Psoas muscle (tissue), 8 donors: ENCODE measurements around the gene ADCY7. TPM values are rescaled to one million over a fixed set of nuclear protein-coding genes. Genes with fewer than 3 reads are reported as not detected.

ENCODE experiments used
- ATAC-seq, 4 donors: fragments of 200-7000 bp; cut with Tn5 transposase; one replicate each; pipeline ENCODE4 v1.9.1; 2020; ENCODE audit warnings: moderate library complexity in 3 of 4, mild to moderate bottlenecking in 2 of 4
- DNase-seq, 2 donors: peaks; one replicate each; pipeline ENCODE4 v3.0.0-alpha.2; 2020
- H3K27ac ChIP-seq: fragments of 200-600 bp; one replicate; pipeline ENCODE4 v1.8.0; 2022
- H3K27me3 ChIP-seq, 3 donors: fragments of 200-600 bp in 1 of 3; one replicate each; pipeline versions ENCODE4 v1.6.1 to v1.8.0; 2013 to 2022; ENCODE audit warnings: low read length in 2 of 3, mild to moderate bottlenecking in 2 of 3, moderate library complexity in 1 of 3; ENCODE audit not compliant: insufficient read depth in 3 of 3
- H3K36me3 ChIP-seq, 2 donors: fragments of 200-600 bp in 1 of 2; one replicate each; pipeline versions ENCODE4 v1.6.1 to v1.8.0; 2013 to 2022; ENCODE audit warnings: low read depth in 1 of 2, mild to moderate bottlenecking in 1 of 2, moderate library complexity in 1 of 2; ENCODE audit not compliant: insufficient read depth in 1 of 2
- H3K4me1 ChIP-seq: fragments of 200-600 bp; one replicate; pipeline ENCODE4 v1.8.0; 2022
- H3K4me3 ChIP-seq: fragments of 200-600 bp; one replicate; pipeline ENCODE4 v1.8.0; 2022; ENCODE audit warnings: mild to moderate bottlenecking
- H3K9me3 ChIP-seq: fragments of 200-600 bp; one replicate; pipeline ENCODE4 v1.8.0; 2022
- WGBS, 3 donors: extraction: QIAGEN DNeasy Blood & Tissue Kit; methylation state at CpG; one replicate each; pipeline versions ENCODE4 v1.1.6 to v1.1.7; 2013; 5-methylcytosine and 5-hydroxymethylcytosine counted together
- intact Hi-C, 2 donors: fragments of 100-400 bp; cut with DNase I; formaldehyde crosslinking; loops; one replicate each; pipeline versions ENCODE4 v1.11.0 to v1.14.2; 2022
- polyA plus RNA-seq, 3 donors: library from polyadenylated mRNA; stranded (reverse); fragments of 200-250 nt; gene quantifications; one replicate each; pipeline ENCODE4 v1.2.3, GENCODE V29; 2013
- total RNA-seq, 4 donors: library from RNA; stranded (reverse); fragmentation: NEBNext Ultra II Directional in 2 of 4; extraction: Animal tissue kit (Norgen Biotek cat#: 25700) in 2 of 4; gene quantifications; one replicate each; pipeline versions ENCODE4 v1.2.1 to v1.2.4, GENCODE V29; 2021 to 2023
- TF ChIP-seq, protein P1 (sequence below): fragments of 200-600 bp; IDR thresholded peaks from one replicate; pipeline ENCODE4 v1.8.0; 2022; ENCODE audit warnings: antibody characterized with exemption
- donor health status: healthy with polysubstance abuse.
- donor health status: DM: no; HTN: no; CAD: no; lungs with moderate emphysema.
- donor health status: Bipolar disorder and iron deficiency.
- donor health status: healthy.
- donor health status: DM: yes; HTN: yes; CAD: no.
- donor health status: DM: no; HTN: no; CAD: no.
- donor health status: DM: no; HTN: no; CAD: no.
- donor health status: DM: yes; HTN: yes; CAD: no.

The ADCY7 gene
- total and polyA plus RNA-seq, 7 donors, result 0.34 to 5.5 (median 3.1) TPM

DNA sequence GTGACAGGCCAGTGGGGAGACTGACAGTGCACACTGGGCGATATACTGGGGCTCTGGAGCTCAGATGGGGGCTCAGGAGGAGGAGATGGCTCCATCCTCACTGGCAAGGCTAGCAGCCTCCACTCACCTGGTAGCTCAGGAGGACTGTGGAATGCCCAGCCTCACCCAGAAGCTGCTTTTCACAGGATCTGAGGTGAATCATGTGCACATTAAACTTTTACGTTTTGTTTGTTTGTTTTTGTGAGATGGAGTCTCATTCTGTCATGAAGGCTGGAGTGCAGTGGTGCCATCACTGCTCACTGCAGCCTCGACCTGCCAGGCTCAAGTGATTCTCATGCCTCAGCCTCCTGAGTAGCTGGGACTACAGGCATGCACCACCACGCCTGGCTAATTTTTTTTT, 28.6 kb downstream of the ADCY7 start:
- Histone ChIP-seq H3K27ac (no peak overlapping the region), H3K4me3 (no peak overlapping the region), H3K9me3 (no peaks in the 10 kb centered on the region), H3K27me3 (no peaks in the 10 kb centered on the region), H3K36me3 (no peaks in the 10 kb centered on the region), H3K4me1 (no peaks in the 10 kb centered on the region)
- intact Hi-C loops, result no loop called here
- TF ChIP-seq, protein P1, sequence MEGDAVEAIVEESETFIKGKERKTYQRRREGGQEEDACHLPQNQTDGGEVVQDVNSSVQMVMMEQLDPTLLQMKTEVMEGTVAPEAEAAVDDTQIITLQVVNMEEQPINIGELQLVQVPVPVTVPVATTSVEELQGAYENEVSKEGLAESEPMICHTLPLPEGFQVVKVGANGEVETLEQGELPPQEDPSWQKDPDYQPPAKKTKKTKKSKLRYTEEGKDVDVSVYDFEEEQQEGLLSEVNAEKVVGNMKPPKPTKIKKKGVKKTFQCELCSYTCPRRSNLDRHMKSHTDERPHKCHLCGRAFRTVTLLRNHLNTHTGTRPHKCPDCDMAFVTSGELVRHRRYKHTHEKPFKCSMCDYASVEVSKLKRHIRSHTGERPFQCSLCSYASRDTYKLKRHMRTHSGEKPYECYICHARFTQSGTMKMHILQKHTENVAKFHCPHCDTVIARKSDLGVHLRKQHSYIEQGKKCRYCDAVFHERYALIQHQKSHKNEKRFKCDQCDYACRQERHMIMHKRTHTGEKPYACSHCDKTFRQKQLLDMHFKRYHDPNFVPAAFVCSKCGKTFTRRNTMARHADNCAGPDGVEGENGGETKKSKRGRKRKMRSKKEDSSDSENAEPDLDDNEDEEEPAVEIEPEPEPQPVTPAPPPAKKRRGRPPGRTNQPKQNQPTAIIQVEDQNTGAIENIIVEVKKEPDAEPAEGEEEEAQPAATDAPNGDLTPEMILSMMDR, result no peak
- DNase-seq (no peak), ATAC-seq (no peak)
- WGBS, 3 donors, result 87 to 90% (median 88%) methylated on average over 4 of the region's 4 CpGs

DNA sequence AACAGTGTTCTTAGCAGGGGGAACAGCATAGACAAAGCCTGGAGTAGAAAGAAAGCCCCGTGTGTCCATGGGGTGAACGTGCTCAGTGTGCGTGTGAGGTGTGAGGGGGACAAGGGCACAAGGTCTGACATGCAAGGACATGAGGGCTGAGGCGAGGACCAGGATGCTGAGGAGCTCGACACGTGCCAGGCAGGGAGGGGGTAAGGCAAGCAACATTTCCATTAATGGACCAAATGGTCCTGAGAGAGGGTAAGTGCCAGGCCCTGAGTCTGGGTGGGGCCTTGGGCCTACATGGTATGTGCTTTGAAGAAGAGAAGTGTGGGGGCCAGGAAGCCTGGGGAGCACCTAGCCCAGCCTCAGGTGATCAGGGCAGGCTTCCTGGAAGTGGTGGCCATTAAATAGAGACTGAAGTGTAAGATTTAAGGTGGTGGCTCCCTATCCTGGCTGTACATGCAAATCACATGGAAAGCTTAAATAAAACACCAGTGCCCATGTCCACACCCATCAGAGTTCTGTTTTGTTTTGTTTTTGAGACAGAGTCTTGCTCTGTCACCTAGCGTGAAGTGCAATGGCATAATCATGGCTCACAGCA, 29.3 kb downstream of the ADCY7 start:
- DNase-seq, result peak in 1 of 2 donors; percentile 29
- intact Hi-C loops, result no loop called here
- no peaks in the 10 kb centered on the region for H3K4me1 ChIP-seq
- H3K27ac ChIP-seq, result no peak overlapping the region
- H3K36me3 ChIP-seq, result no peaks in the 10 kb centered on the region
- 96 to 98% (median 97%) methylated on average over 7 of the region's 7 CpGs for WGBS, 3 donors
- H3K27me3 ChIP-seq, result no peaks in the 10 kb centered on the region
- TF ChIP-seq, protein P1, result no peak
- H3K9me3 ChIP-seq, result no peaks in the 10 kb centered on the region
- no peak for ATAC-seq
- H3K4me3 ChIP-seq, result no peak overlapping the region

DNA sequence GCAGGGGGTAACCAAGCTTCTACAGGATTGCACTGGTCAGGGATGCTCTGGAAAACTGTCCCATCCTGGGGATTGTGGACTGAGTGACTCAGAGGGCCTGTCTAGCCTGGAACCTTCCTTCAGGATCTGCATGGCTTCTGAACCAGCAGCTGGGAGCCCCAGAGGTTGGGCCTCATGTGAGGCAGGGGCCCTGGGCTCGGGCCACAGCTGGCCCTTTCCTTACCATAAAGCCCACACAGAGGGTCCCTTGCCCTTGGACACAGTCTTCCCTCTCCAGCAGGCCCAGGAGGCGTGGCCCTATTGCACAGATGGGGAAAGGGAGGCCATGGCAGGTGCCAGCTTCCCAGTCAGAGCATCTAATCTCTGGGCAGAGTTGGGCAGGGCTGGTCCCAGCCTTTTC, 30.5 kb downstream of the ADCY7 start:
- DNase-seq (peak in 1 of 2 donors; percentile 30), ATAC-seq (no peak)
- H3K27me3 ChIP-seq, result no peaks in the 10 kb centered on the region
- no peaks in the 10 kb centered on the region for H3K9me3 ChIP-seq
- WGBS, 3 donors, result 77 to 83% (median 79%) methylated on average over 2 of the region's 2 CpGs
- no peaks in the 10 kb centered on the region for H3K36me3 ChIP-seq
- no peaks in the 10 kb centered on the region for H3K4me1 ChIP-seq
- TF ChIP-seq, protein P1, result no peak
- H3K4me3 ChIP-seq, result no peak overlapping the region
- H3K27ac ChIP-seq, result no peak overlapping the region
- intact Hi-C loops, result no loop called here

DNA sequence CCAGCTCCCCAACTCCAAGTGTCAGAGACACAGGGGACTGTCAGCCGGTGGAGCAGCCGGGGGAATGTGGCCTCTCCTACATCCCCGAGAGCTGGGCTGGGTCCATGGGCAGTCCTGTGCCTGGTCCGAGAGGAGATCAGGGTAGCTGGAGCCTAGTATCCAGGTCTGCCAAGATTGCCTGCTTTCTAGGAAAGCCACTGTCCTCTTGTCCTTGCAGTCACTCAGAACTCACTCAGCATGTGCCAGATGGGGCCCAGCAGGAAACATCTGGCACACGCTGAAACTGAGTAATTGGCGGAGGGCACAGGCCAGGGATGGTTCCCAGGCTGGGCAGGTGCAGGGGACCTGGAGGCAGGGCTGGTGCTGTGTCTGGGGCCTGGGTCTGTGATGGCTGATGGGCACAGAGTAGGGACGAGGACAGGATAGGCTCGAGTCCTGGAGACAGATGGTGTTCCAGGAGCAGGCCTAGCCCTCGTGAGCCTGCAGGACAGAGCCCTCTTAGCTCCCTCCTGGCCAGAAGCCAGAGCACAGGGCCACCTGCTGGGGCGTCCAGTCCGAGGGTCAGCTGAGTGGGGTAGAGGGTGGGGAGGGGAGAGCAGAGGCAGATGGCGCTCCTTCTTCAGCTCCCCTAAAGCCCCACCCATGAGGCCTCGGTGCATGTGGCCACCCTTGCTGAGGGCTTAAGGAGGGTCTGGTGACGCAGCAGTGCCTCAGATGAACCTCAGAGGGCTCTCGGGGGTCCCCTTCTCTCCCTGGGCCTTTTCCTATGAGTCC, 31.1 kb downstream of the ADCY7 start:
- no peak overlapping the region for H3K4me3 ChIP-seq
- H3K9me3 ChIP-seq, result no peaks in the 10 kb centered on the region
- DNase-seq (peak in 1 of 2 donors; percentile 31), ATAC-seq (peak in 2 of 4 donors; percentile 21 to 37)
- TF ChIP-seq, protein P1, result no peak
- WGBS, 3 donors, result 37 to 49% (median 47%) methylated on average over 13 to 15 of the region's 15 CpGs
- no peaks in the 10 kb centered on the region for H3K36me3 ChIP-seq
- no peaks in the 10 kb centered on the region for H3K27me3 ChIP-seq
- H3K4me1 ChIP-seq, result no peaks in the 10 kb centered on the region
- H3K27ac ChIP-seq, result no peak overlapping the region
- intact Hi-C loops, result no loop called here
